ENCODE data around the gene IPO13.

The IPO13 gene

GRCh38 chr1:43951021-43951985, 4.6 kb downstream of the IPO13 start:
- TF ChIP-seq CTCF (conservative IDR thresholded peaks at IDR 0.05; ENCODE audit: low read length), result no peak
- no peak for DNase-seq (ENCODE audit: low read depth)
- no peak overlapping the region for H3K4me3 ChIP-seq (ENCODE audit: low read length)

GRCh38 chr1:43952731-43953346, 6.1 kb downstream of the IPO13 start:
- no peak for TF ChIP-seq CTCF (conservative IDR thresholded peaks at IDR 0.05; ENCODE audit: low read length)

GRCh38 chr1:43953361-43953760, 6.6 kb downstream of the IPO13 start:
- DNase-seq (ENCODE audit: low read depth), result no peak

More at GRCh38 chr1:43952731-43953346, 6.1 kb downstream of the IPO13 start:
- H3K4me3 ChIP-seq (ENCODE audit: low read length), result no peak overlapping the region
- no peak for DNase-seq (ENCODE audit: low read depth)

GRCh38 chr1:43954036-43954435, 7.3 kb downstream of the IPO13 start:
- no peak for TF ChIP-seq CTCF (conservative IDR thresholded peaks at IDR 0.05; ENCODE audit: low read length)
- H3K4me3 ChIP-seq (ENCODE audit: low read length), result no peak overlapping the region
- no peak for DNase-seq (ENCODE audit: low read depth)

More at GRCh38 chr1:43953361-43953760, 6.6 kb downstream of the IPO13 start:
- no peak for TF ChIP-seq CTCF (conservative IDR thresholded peaks at IDR 0.05; ENCODE audit: low read length)
- no peak overlapping the region for H3K4me3 ChIP-seq (ENCODE audit: low read length)

- no peak for TF ChIP-seq CTCF (conservative IDR thresholded peaks at IDR 0.05; ENCODE audit: low read length)
- DNase-seq (ENCODE audit: low read depth), result no peak
- H3K4me3 ChIP-seq (ENCODE audit: low read length), result no peak overlapping the region
Observed at GRCh38 chr1:43956234-43956633, 9.5 kb downstream of the IPO13 start.

GRCh38 chr1:43957407-43958040, 10.8 kb downstream of the IPO13 start:
- no peak overlapping the region for H3K4me3 ChIP-seq (ENCODE audit: low read length)
- TF ChIP-seq CTCF (conservative IDR thresholded peaks at IDR 0.05; ENCODE audit: low read length), result no peak
- DNase-seq (ENCODE audit: low read depth), result no peak
